Naive thymus-derived CD4-positive, alpha-beta T cell (primary cell): ENCODE measurements around the gene RAP1GDS1. TPM values are rescaled to one million over a fixed set of nuclear protein-coding genes. Genes with fewer than 3 reads are reported as not detected.

ENCODE experiments used
- ATAC-seq: fragments of 150-1000 bp; cut with Tn5 transposase; 2 replicates; pipeline ENCODE4 v1.10.0; 2021; ENCODE audit warnings: mild to moderate bottlenecking, moderate library complexity
- CTCF ChIA-PET: fragments of 350-600 bp; sonication (Branson Sonifier 250); formaldehyde crosslinking; loops from one replicate; lab custom pipeline; 2021; ENCODE audit warnings: antibody characterized with exemption; lab: Charles Lee
- POLR2A ChIA-PET: fragments of 350-600 bp; sonication (Branson Sonifier 250); formaldehyde crosslinking; loops from one replicate; lab custom pipeline; 2021; ENCODE audit warnings: antibody characterized with exemption, inconsistent platforms; lab: Charles Lee
- DNase-seq, 9 donors: peaks; one replicate each; pipeline versions ENCODE4 v3.0.0 to v3.0.0-alpha.2; 2020 to 2022; ENCODE audit warnings: mixed read lengths in 1 of 9
- H3K27ac ChIP-seq: one replicate; pipeline ENCODE4 v1.7.0; 2013; ENCODE audit warnings: mild to moderate bottlenecking, low read depth, low read length, moderate library complexity
- H3K27me3 ChIP-seq, 2 donors: one replicate each; pipeline ENCODE4 v1.7.0; 2013; ENCODE audit warnings: low read length in 2 of 2, mild to moderate bottlenecking in 2 of 2, moderate library complexity in 2 of 2; ENCODE audit not compliant: control insufficient read depth in 2 of 2, insufficient read depth in 2 of 2
- H3K36me3 ChIP-seq, 3 experiments: 1 replicate in 2 of 3; 2 replicates in 1 of 3; pipeline ENCODE4 v1.7.0; 2013; ENCODE audit warnings: low read length in 3 of 3, mild to moderate bottlenecking in 3 of 3, moderate library complexity in 1 of 3; ENCODE audit not compliant: insufficient read depth in 3 of 3, control insufficient read depth in 2 of 3
- H3K4me1 ChIP-seq, 2 donors: one replicate each; pipeline ENCODE4 v1.7.0; 2013; ENCODE audit warnings: low read length in 2 of 2, mild to moderate bottlenecking in 2 of 2, moderate library complexity in 1 of 2; ENCODE audit not compliant: control insufficient read depth in 2 of 2, insufficient read depth in 2 of 2
- H3K4me3 ChIP-seq: 2 replicates; pipeline ENCODE4 v1.7.0; 2013; ENCODE audit warnings: mild to moderate bottlenecking, low read length
- H3K9me3 ChIP-seq, 3 experiments: 1 replicate in 2 of 3; 2 replicates in 1 of 3; pipeline ENCODE4 v1.7.0; 2013; ENCODE audit warnings: low read length in 3 of 3; ENCODE audit not compliant: control insufficient read depth in 2 of 3
- H3K27ac Mint-ChIP-seq, 9 donors: one replicate each; pipeline ENCODE4 v1.8.0; 2020 to 2022; ENCODE audit warnings: mixed read lengths in 9 of 9, mild to moderate bottlenecking in 8 of 9, moderate library complexity in 5 of 9, inconsistent platforms in 2 of 9
- H3K27me3 Mint-ChIP-seq, 5 donors: one replicate each; pipeline ENCODE4 v1.8.0; 2021 to 2022; ENCODE audit warnings: mixed read lengths in 5 of 5, mild to moderate bottlenecking in 1 of 5
- H3K36me3 Mint-ChIP-seq, 5 donors: one replicate each; pipeline ENCODE4 v1.8.0; 2020 to 2022; ENCODE audit warnings: mixed read lengths in 5 of 5, mild to moderate bottlenecking in 3 of 5, inconsistent platforms in 1 of 5
- H3K4me1 Mint-ChIP-seq, 7 donors: one replicate each; pipeline ENCODE4 v1.8.0; 2020 to 2022; ENCODE audit warnings: mixed read lengths in 7 of 7, mild to moderate bottlenecking in 3 of 7, inconsistent platforms in 1 of 7
- H3K4me3 Mint-ChIP-seq, 10 donors: one replicate each; pipeline ENCODE4 v1.8.0; 2020 to 2022; ENCODE audit warnings: mild to moderate bottlenecking in 10 of 10, mixed read lengths in 10 of 10, moderate library complexity in 6 of 10, inconsistent platforms in 2 of 10
- H3K9me3 Mint-ChIP-seq, 11 donors: one replicate each; pipeline ENCODE4 v1.8.0; 2020 to 2022; ENCODE audit warnings: mixed read lengths in 11 of 11, mild to moderate bottlenecking in 4 of 11, inconsistent platforms in 1 of 11, moderate library complexity in 1 of 11
- intact Hi-C, 2 donors: fragments of 100-400 bp; cut with micrococcal nuclease; formaldehyde crosslinking; loops; one replicate each; pipeline ENCODE4 v1.15.1; 2023
- polyA plus RNA-seq, 2 donors: library from polyadenylated mRNA; unstranded; fragments of 300-500 nt; fragmentation: Illumina TruSeq; gene quantifications; one replicate each; pipeline ENCODE4 v1.2.3, GENCODE V29; 2021
- total RNA-seq, 6 experiments: library from RNA in 5 of 6; stranded (reverse) in 5 of 6; gene quantifications; 1 replicate in 5 of 6; 2 replicates in 1 of 6; pipeline ENCODE4 v1.2.3 and lab custom pipeline; 2021 to 2026

The RAP1GDS1 gene
- total and polyA plus RNA-seq, 7 experiments from 2014 or later: 29.6 to 59.1 (median 30.7) TPM

- Histone ChIP-seq H3K36me3 (peaks cover 0 to 7% (median 0%) of the 10 kb centered on the region in 3 experiments), H3K4me1 (no peaks in the 10 kb centered on the region), H3K4me3 (no peak overlapping the region), H3K9me3 (no peaks in the 10 kb centered on the region), H3K27ac (no peak overlapping the region), H3K27me3 (no peaks in the 10 kb centered on the region)
- peaks cover 3 to 62% (median 50%) of the 10 kb centered on the region in 5 donors for H3K36me3 Mint-ChIP-seq
- H3K4me3 Mint-ChIP-seq: no peak overlapping the region
- peaks cover 0 to 14% (median 5%) of the 10 kb centered on the region in 11 donors for H3K9me3 Mint-ChIP-seq
- intact Hi-C loops: no loop called here
- ChIA-PET CTCF (no interaction called here), POLR2A (no interaction called here)
- DNase-seq (no peak), ATAC-seq (no peak)
- H3K4me1 Mint-ChIP-seq: peaks cover 0 to 3% (median 2%) of the 10 kb centered on the region in 7 donors
- no peaks in the 10 kb centered on the region for H3K27me3 Mint-ChIP-seq
- no peak overlapping the region for H3K27ac Mint-ChIP-seq
These were observed 84.7 kb downstream of the RAP1GDS1 start for GRCh38 chr4:98345838-98346237.

- H3K9me3 ChIP-seq: no peaks in the 10 kb centered on the region
- ATAC-seq (no peak), DNase-seq (no peak)
- Mint-ChIP-seq H3K36me3 (peaks cover 3 to 57% (median 49%) of the 10 kb centered on the region in 5 donors), H3K4me3 (no peak overlapping the region), H3K27me3 (no peaks in the 10 kb centered on the region), H3K4me1 (peaks cover 6 to 16% (median 10%) of the 10 kb centered on the region in 7 donors), H3K9me3 (peaks cover 0 to 12% (median 5%) of the 10 kb centered on the region in 11 donors), H3K27ac (no peak overlapping the region)
- intact Hi-C loops: no loop called here
- H3K27me3 ChIP-seq: no peaks in the 10 kb centered on the region
- no peaks in the 10 kb centered on the region for H3K4me1 ChIP-seq
- POLR2A ChIA-PET: no interaction called here
- no peak overlapping the region for H3K4me3 ChIP-seq
- CTCF ChIA-PET: no interaction called here
- no peak overlapping the region for H3K27ac ChIP-seq
- peaks cover 0 to 4% (median 0%) of the 10 kb centered on the region in 3 experiments for H3K36me3 ChIP-seq
These were observed 91.2 kb downstream of the RAP1GDS1 start for GRCh38 chr4:98352396-98352795.

- H3K27ac Mint-ChIP-seq: peak overlapping the region in 1 of 9 donors; percentile 8
- no peak overlapping the region for H3K27ac ChIP-seq
- no peak for ATAC-seq
These were observed 91.8 kb downstream of the RAP1GDS1 start for GRCh38 chr4:98352940-98353339.

GRCh38 chr4:98358630-98359248 lies 97.6 kb downstream of the RAP1GDS1 start:
- Histone ChIP-seq H3K27ac (no peak overlapping the region), H3K9me3 (no peaks in the 10 kb centered on the region), H3K4me1 (no peaks in the 10 kb centered on the region), H3K36me3 (peaks cover 0 to 5% (median 4%) of the 10 kb centered on the region in 3 experiments), H3K4me3 (no peak overlapping the region), H3K27me3 (no peaks in the 10 kb centered on the region)
- Mint-ChIP-seq H3K36me3 (peaks cover 9 to 43% (median 38%) of the 10 kb centered on the region in 5 donors), H3K27ac (no peak overlapping the region), H3K4me3 (no peak overlapping the region), H3K9me3 (peaks cover 0 to 10% (median 3%) of the 10 kb centered on the region in 11 donors), H3K27me3 (no peaks in the 10 kb centered on the region), H3K4me1 (peaks cover 0 to 14% (median 6%) of the 10 kb centered on the region in 7 donors)
- intact Hi-C loops: no loop called here
- ATAC-seq: no peak
- POLR2A ChIA-PET: no interaction called here
- DNase-seq: no peak
- CTCF ChIA-PET: interaction anchor here (0.7 kb wide), 1 partner anchor 8 kb away, joined by 4 read pairs; no protein-coding TSS in a partner anchor

More at GRCh38 chr4:98352940-98353339, 91.8 kb downstream of the RAP1GDS1 start:
- no peaks in the 10 kb centered on the region for H3K9me3 ChIP-seq
- POLR2A ChIA-PET: no interaction called here
- H3K4me3 ChIP-seq: no peak overlapping the region
- Mint-ChIP-seq H3K4me1 (peaks cover 6 to 16% (median 10%) of the 10 kb centered on the region in 7 donors), H3K27me3 (no peaks in the 10 kb centered on the region), H3K36me3 (peaks cover 3 to 51% (median 44%) of the 10 kb centered on the region in 5 donors), H3K9me3 (peaks cover 0 to 11% (median 4%) of the 10 kb centered on the region in 11 donors), H3K4me3 (no peak overlapping the region)
- CTCF ChIA-PET: no interaction called here
- no peak for DNase-seq
- H3K4me1 ChIP-seq: no peaks in the 10 kb centered on the region
- H3K36me3 ChIP-seq: peaks cover 0 to 4% (median 0%) of the 10 kb centered on the region in 3 experiments
- no peaks in the 10 kb centered on the region for H3K27me3 ChIP-seq
- intact Hi-C loops: no loop called here

GRCh38 chr4:98359646-98360045 lies 98.5 kb downstream of the RAP1GDS1 start:
- Histone ChIP-seq H3K9me3 (no peaks in the 10 kb centered on the region), H3K27ac (no peak overlapping the region)

GRCh38 chr4:98363431-98363830 lies 102.2 kb downstream of the RAP1GDS1 start:
- no peak overlapping the region for H3K27ac ChIP-seq
- no peak for ATAC-seq
- peaks cover 0 to 12% (median 6%) of the 10 kb centered on the region in 7 donors for H3K4me1 Mint-ChIP-seq
- peaks cover 0 to 5% (median 0%) of the 10 kb centered on the region in 3 experiments for H3K9me3 ChIP-seq
- no peaks in the 10 kb centered on the region for H3K27me3 Mint-ChIP-seq
- H3K36me3 ChIP-seq: peaks cover 0 to 8% (median 5%) of the 10 kb centered on the region in 3 experiments
- no peaks in the 10 kb centered on the region for H3K27me3 ChIP-seq
- intact Hi-C loops: no loop called here
- H3K4me3 ChIP-seq: no peak overlapping the region
- H3K36me3 Mint-ChIP-seq: peaks cover 26 to 66% (median 51%) of the 10 kb centered on the region in 5 donors
- no peak for DNase-seq
- no peak overlapping the region for H3K4me3 Mint-ChIP-seq
- no peaks in the 10 kb centered on the region for H3K4me1 ChIP-seq
- ChIA-PET POLR2A (no interaction called here), CTCF (no interaction called here)
- H3K9me3 Mint-ChIP-seq: peaks cover 9 to 41% (median 17%) of the 10 kb centered on the region in 11 donors
- peak overlapping the region in 1 of 9 donors; percentile 32 for H3K27ac Mint-ChIP-seq

More at GRCh38 chr4:98359646-98360045, 98.5 kb downstream of the RAP1GDS1 start:
- Mint-ChIP-seq H3K9me3 (peaks cover 0 to 13% (median 4%) of the 10 kb centered on the region in 11 donors), H3K4me3 (no peak overlapping the region), H3K36me3 (peaks cover 9 to 51% (median 45%) of the 10 kb centered on the region in 5 donors), H3K27ac (no peak overlapping the region), H3K4me1 (peaks cover 0 to 14% (median 6%) of the 10 kb centered on the region in 7 donors), H3K27me3 (no peaks in the 10 kb centered on the region)
- Histone ChIP-seq H3K4me3 (no peak overlapping the region), H3K36me3 (peaks cover 0 to 5% (median 4%) of the 10 kb centered on the region in 3 experiments), H3K4me1 (no peaks in the 10 kb centered on the region), H3K27me3 (no peaks in the 10 kb centered on the region)
- ATAC-seq (no peak), DNase-seq (no peak)
- POLR2A ChIA-PET: no interaction called here
- intact Hi-C loops: no loop called here
- CTCF ChIA-PET: no interaction called here
